ENCODE results near the gene SRXN1.

SRXN1 gene

DNA sequence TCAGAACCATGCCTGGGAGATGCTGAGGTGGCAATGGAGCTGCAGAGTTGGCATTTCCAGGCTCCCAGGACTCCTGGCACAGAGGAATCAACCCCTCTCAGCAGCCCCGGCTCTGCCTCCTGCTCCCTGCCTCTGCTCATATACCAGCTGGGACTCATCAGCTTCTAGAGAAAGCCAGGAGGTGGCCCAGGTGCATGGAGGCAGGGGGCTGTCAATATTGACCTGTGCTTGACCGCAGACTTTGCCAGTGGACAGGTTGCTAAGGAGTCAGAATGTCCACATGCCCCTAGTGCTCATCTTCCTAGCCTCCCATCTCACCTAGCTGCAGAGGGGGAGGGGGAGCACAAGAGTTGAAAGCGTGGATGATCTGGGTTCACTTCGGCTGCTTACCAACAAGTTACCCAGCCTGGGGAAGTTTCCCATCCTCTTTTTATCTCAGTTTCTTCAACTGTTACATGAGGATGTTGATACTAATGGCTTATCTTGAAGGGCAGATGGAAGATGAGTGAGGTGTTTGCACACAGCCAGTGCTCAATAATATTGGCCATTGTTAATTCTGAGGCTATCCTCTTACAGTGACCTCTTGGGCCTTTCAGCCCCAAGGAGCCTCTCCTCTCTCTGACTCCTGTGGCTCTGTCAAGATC is 31.8 kb upstream of the SRXN1 start:
- H3K27ac ChIP-seq: no peak overlapping the region

DNA sequence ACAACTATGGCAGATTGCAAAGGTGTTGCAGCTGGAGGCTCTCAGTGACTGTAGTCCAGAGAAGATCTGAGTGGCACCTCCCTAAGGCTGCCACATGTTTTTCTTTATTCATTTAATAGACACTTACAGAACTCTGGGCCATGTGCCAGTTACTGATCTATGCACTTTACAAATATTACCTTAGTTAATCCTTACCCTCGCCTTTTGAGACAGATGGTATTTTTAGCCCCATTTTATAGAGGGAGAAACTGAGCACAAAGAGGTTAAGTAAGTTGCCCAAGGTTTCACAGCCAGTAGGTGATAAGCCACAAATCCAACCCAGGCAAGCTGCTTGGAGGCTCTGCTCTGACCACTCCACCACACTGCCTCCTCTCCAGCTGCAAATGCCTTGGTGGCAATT is 29.1 kb upstream of the SRXN1 start:
- TF ChIP-seq, protein P1, sequence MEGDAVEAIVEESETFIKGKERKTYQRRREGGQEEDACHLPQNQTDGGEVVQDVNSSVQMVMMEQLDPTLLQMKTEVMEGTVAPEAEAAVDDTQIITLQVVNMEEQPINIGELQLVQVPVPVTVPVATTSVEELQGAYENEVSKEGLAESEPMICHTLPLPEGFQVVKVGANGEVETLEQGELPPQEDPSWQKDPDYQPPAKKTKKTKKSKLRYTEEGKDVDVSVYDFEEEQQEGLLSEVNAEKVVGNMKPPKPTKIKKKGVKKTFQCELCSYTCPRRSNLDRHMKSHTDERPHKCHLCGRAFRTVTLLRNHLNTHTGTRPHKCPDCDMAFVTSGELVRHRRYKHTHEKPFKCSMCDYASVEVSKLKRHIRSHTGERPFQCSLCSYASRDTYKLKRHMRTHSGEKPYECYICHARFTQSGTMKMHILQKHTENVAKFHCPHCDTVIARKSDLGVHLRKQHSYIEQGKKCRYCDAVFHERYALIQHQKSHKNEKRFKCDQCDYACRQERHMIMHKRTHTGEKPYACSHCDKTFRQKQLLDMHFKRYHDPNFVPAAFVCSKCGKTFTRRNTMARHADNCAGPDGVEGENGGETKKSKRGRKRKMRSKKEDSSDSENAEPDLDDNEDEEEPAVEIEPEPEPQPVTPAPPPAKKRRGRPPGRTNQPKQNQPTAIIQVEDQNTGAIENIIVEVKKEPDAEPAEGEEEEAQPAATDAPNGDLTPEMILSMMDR (conservative IDR thresholded peaks at IDR 0.05): no peak
- H3K27ac ChIP-seq: no peak overlapping the region

More for the DNA sequence above, 31.8 kb upstream of the SRXN1 start:
- TF ChIP-seq, protein P1 (conservative IDR thresholded peaks at IDR 0.05): no peak

DNA sequence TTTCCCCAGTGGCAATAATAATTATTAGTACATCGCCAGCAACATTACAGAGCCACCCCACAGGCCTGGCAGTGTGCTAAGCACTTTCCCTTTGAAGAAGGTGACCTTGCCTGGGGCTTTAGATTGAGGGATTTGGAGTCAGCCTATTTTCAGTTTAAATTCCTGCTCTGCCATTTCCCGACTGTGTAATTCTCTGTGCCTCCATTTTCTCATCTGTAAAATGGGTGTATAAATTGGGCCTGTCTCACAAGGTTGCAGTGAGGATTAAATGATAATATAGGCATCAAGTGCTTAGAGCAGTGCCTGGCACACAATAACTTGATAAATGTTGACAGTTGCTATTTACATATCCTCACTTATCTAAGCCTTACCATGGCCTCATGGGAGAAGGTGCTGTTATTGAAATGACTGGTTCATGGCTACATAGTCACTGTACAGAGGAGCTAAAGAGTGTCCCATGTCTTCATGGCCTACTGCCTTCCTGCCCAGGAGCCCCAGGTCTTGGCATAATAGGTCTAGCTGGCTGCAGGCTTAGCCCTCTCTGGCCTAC is 27.7 kb upstream of the SRXN1 start:
- TF ChIP-seq, protein P1 (conservative IDR thresholded peaks at IDR 0.05): no peak

GRCh38 chr20:677957-678356 is 25.0 kb upstream of the SRXN1 start:
- TF ChIP-seq, protein P1 (conservative IDR thresholded peaks at IDR 0.05): no peak

More for the DNA sequence above, 27.7 kb upstream of the SRXN1 start:
- H3K27ac ChIP-seq: no peak overlapping the region

DNA sequence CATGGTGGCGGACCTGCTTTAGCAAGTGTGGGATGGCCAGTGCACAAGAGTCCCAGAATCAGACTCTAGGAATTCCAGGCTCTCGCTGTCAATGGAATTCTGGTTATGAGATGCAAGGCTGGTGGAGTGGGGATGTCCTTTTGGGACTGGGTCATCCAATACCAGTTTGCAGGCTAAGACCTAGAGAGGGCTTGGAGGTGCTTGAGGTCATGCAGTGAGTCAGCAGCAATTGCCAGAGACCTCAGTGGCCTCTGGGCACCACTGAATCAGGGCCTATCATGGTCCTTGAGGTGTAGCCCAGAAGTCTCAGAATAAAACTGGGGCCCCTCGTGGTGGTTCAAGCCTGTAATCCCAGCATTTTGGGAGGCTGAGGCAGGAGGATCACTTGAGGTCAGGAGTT is 24.0 kb upstream of the SRXN1 start:
- no peak overlapping the region for H3K27ac ChIP-seq
- TF ChIP-seq, protein P1 (conservative IDR thresholded peaks at IDR 0.05): no peak

More at GRCh38 chr20:677957-678356, 25.0 kb upstream of the SRXN1 start:
- H3K27ac ChIP-seq: no peak overlapping the region

DNA sequence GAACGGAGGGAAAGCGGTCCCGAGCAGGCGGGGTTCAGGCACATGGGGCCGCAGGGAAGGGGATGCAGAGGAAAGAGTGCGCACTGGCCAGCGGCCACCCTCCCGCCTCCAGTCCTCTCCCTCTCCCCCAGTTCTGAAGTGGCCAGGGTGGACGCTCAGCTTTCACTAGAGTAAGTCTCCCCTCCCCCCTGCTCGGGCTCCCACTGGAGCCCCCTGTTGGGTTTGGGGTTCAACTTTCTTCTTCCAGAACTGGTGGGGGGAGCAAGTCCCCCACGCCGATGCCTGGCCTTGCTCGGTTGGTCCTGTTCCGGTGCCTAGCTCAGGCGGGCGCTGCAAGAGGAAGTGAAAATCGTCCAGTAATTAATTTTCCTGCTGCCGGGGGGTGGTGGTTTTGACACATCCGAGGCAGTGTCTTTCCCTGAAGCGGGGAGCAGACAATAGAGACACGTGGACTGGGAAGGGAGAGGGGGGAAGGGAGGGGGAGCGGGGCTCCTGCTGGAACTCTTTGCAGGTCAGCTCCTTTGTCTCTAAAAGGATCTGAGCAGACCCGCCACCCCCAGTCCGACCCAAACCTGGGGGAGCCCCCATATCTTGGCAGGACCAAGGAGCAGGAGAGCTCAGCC is 23.4 kb upstream of the SRXN1 start:
- peak overlapping the region; percentile 48; the same call in 1 of the 2 replicates for H3K27ac ChIP-seq
- TF ChIP-seq, protein P1 (conservative IDR thresholded peaks at IDR 0.05): no peak

DNA sequence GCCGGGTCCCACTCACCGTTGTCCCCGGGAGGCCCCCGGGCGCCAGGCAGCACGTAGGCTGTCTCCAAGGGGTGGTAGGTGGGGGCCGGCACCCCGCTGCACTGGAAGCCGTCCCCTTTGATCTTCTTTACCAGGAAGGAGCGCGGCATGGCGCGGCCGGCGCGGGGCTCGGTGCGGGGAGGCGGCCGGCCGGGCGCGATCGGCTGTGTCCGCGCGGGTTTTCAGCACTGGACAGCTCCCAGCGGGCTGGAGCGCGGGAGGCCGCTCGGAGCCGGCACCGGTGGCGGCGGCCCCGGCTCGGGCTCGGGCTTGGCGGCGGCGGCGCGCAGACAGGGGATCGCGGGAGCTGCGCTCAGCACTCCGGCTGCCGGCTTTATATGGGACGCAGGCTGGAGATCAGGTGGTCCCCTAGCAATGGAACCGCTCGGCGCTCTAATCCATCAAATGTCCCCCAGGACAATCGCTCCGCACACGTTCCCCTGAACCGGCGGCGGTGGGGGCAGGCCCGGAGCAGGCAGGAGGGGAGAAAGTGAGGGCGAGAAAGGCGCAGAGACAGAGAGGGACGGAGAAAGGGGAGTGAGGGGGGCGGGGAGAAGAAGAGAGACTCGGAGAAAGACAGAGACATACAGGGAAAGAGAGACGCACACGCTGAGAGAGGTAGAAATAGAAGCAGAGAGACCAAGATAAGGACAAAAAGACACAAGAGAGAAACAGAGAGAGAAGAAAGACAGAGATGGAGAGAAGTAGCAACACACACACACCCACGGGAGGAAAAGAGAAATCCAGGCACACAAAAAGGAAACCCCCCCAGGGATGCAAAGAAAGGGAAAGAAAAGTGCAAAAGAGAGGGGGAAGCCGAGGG is 22.7 kb upstream of the SRXN1 start, which contains the start of gene SCRT2:
SCRT2 (minus strand) TSS at position 350 of the 862 bp plus-strand sequence; CDS start at position 149, 201 bp downstream.
- TF ChIP-seq, protein P1 (conservative IDR thresholded peaks at IDR 0.05): no peak
- peak within 1 kb of the TSS; percentile 48; the same call in 1 of the 2 replicates for H3K27ac ChIP-seq

Measured in VCaP (cell line).